ENCODE results near the gene FAM135A. TPM values are rescaled to one million over a fixed set of nuclear protein-coding genes. Genes with fewer than 3 reads are reported as not detected.

Gene FAM135A
- total and polyA plus RNA-seq, 2 donors (not counting 1 experiment from before 2014, with no cell fraction given): 3.9 to 30.6 TPM

- no peak for ATAC-seq (ENCODE audit: low read depth)
- H3K4me1 ChIP-seq (ENCODE audit: control insufficient read depth in 2 of 2, insufficient read depth in 2 of 2, low read length in 2 of 2): no peaks in the 10 kb centered on the region
- Mint-ChIP-seq H3K4me1 (no peaks in the 10 kb centered on the region), H3K4me3 (no peak overlapping the region), H3K9me3 (ENCODE audit: insufficient read depth) (no peaks in the 10 kb centered on the region), H3K27ac (no peak overlapping the region), H3K27me3 (no peaks in the 10 kb centered on the region)
- POLR2A ChIA-PET: no interaction called here
- H3K27ac ChIP-seq (ENCODE audit: low read length in 2 of 2): no peak overlapping the region
- no peak overlapping the region for H2AFZ ChIP-seq (ENCODE audit: insufficient read depth, low read depth, low read length, poor library complexity, severe bottlenecking)
- no peak overlapping the region for H3K4me3 ChIP-seq (ENCODE audit: control extremely low read depth in 1 of 5, extremely low read depth in 1 of 5, insufficient read depth in 1 of 5, low read depth in 2 of 5, low read length in 4 of 5)
- DNase-seq: no peak
- CTCF ChIA-PET: no interaction called here
- H3K27me3 ChIP-seq (replicated peaks in 1 of 4; ENCODE audit: control extremely low read depth in 1 of 4, control insufficient read depth in 3 of 4, insufficient read depth in 4 of 4, low read length in 3 of 4): no peaks in the 10 kb centered on the region
- TF ChIP-seq CTCF (IDR thresholded peaks at IDR 0.05): no peak
- no peak for TF ChIP-seq EZH2 (IDR thresholded peaks at IDR 0.05; ENCODE audit: borderline replicate concordance, insufficient read depth, low read depth, low read length, poor library complexity, severe bottlenecking)
- H3K9me3 ChIP-seq (ENCODE audit: control extremely low read depth in 1 of 3, control insufficient read depth in 2 of 3, insufficient read depth in 1 of 3, low read length in 2 of 3): no peaks in the 10 kb centered on the region
- H3K4me2 ChIP-seq (replicated peaks; ENCODE audit: low read depth, low read length, poor library complexity, severe bottlenecking): no peak overlapping the region
- H3K9ac ChIP-seq (ENCODE audit: low read length): no peak overlapping the region
- peaks cover 19% of the 10 kb centered on the region for H3K79me2 ChIP-seq (ENCODE audit: control insufficient read depth, insufficient read depth, low read length)
- H4K20me1 ChIP-seq (ENCODE audit: control insufficient read depth, insufficient read depth, low read length, poor library complexity, severe bottlenecking): peaks cover 8% of the 10 kb centered on the region
- intact Hi-C loops (cut with micrococcal nuclease): no loop called here
- H3K36me3 ChIP-seq (replicated peaks in 1 of 2; ENCODE audit: control extremely low read depth in 1 of 2, control insufficient read depth in 1 of 2, extremely low read depth in 1 of 2, insufficient read depth in 2 of 2, low read length in 1 of 2): peaks cover 4 to 11% of the 10 kb centered on the region in 2 experiments
- WGBS (ENCODE audit: insufficient coverage): 100% methylated on average over 3 of the region's 5 CpGs
These were observed 10.2 kb downstream of the FAM135A start for GRCh38 chr6:70423189-70424134.

- H3K27ac Mint-ChIP-seq: no peak overlapping the region
- H3K79me2 ChIP-seq (ENCODE audit: control insufficient read depth, insufficient read depth, low read length): peaks cover 16% of the 10 kb centered on the region
- POLR2A ChIA-PET: no interaction called here
These were observed 11.0 kb downstream of the FAM135A start for GRCh38 chr6:70424291-70424690.

More at GRCh38 chr6:70424291-70424690, 11.0 kb downstream of the FAM135A start:
- CTCF ChIA-PET: interaction anchor here (1.3 to 1.5 kb wide), 2 partner anchors 55 to 115 kb away, joined by 3 to 4 read pairs; no protein-coding TSS in a partner anchor
- DNase-seq (no peak), ATAC-seq (ENCODE audit: low read depth) (no peak)
- TF ChIP-seq CTCF (IDR thresholded peaks at IDR 0.05): no peak
- TF ChIP-seq EZH2 (IDR thresholded peaks at IDR 0.05; ENCODE audit: borderline replicate concordance, insufficient read depth, low read depth, low read length, poor library complexity, severe bottlenecking): no peak
- H3K27me3 Mint-ChIP-seq: no peaks in the 10 kb centered on the region
- Histone ChIP-seq H4K20me1 (ENCODE audit: control insufficient read depth, insufficient read depth, low read length, poor library complexity, severe bottlenecking) (peaks cover 8% of the 10 kb centered on the region), H3K4me1 (ENCODE audit: control insufficient read depth in 2 of 2, insufficient read depth in 2 of 2, low read length in 2 of 2) (no peaks in the 10 kb centered on the region), H3K4me3 (ENCODE audit: control extremely low read depth in 1 of 5, extremely low read depth in 1 of 5, insufficient read depth in 1 of 5, low read depth in 2 of 5, low read length in 4 of 5) (no peak overlapping the region), H2AFZ (ENCODE audit: insufficient read depth, low read depth, low read length, poor library complexity, severe bottlenecking) (no peak overlapping the region), H3K27me3 (replicated peaks in 1 of 4; ENCODE audit: control extremely low read depth in 1 of 4, control insufficient read depth in 3 of 4, insufficient read depth in 4 of 4, low read length in 3 of 4) (no peaks in the 10 kb centered on the region), H3K4me2 (replicated peaks; ENCODE audit: low read depth, low read length, poor library complexity, severe bottlenecking) (no peak overlapping the region), H3K9me3 (ENCODE audit: control extremely low read depth in 1 of 3, control insufficient read depth in 2 of 3, insufficient read depth in 1 of 3, low read length in 2 of 3) (no peaks in the 10 kb centered on the region), H3K27ac (ENCODE audit: low read length in 2 of 2) (no peak overlapping the region), H3K36me3 (replicated peaks in 1 of 2; ENCODE audit: control extremely low read depth in 1 of 2, control insufficient read depth in 1 of 2, extremely low read depth in 1 of 2, insufficient read depth in 2 of 2, low read length in 1 of 2) (peaks cover 5 to 10% of the 10 kb centered on the region in 2 experiments), H3K9ac (ENCODE audit: low read length) (no peak overlapping the region)
- H3K4me1 Mint-ChIP-seq: no peaks in the 10 kb centered on the region
- H3K4me3 Mint-ChIP-seq: no peak overlapping the region
- no peaks in the 10 kb centered on the region for H3K9me3 Mint-ChIP-seq (ENCODE audit: insufficient read depth)
- no CpG with 5 or more reads among the region's 3 CpGs for WGBS (ENCODE audit: insufficient coverage)
- intact Hi-C loops (cut with micrococcal nuclease): no loop called here

Data from B cell (primary cell).